K562 (cell line): ENCODE data around the gene EIF5. TPM values are rescaled to one million over a fixed set of nuclear protein-coding genes. Genes with fewer than 3 reads are reported as not detected.

ENCODE experiments used
- ATAC-seq: fragments of 200-7000 bp; cut with Tn5 transposase; 3 replicates; pipeline ENCODE4 v1.9.1; 2020; ENCODE audit warnings: moderate library complexity
- BruUV-seq: library from RNA; stranded (reverse); fragments of 400-500 nt; replicated peaks from 2 replicates; lab custom pipeline; 2021; lab: Mats Ljungman, UMichigan
- CTCF ChIA-PET: fragments of 300-600 bp; formaldehyde crosslinking; extraction: SDS; loops from one replicate; lab custom pipeline; 2021; ENCODE audit warnings: low intra/inter-chr PET ratio; lab: Yijun Ruan, JAX
- POLR2A ChIA-PET: fragments of 300-600, 350-650 bp; sonication (Branson Sonifier 250); formaldehyde crosslinking; extraction: SDS; loops from one replicate; lab custom pipeline; 2021; ENCODE audit warnings: antibody characterized with exemption, inconsistent platforms; lab: Yijun Ruan, JAX
- DNase-seq, 4 experiments: peaks; one replicate each; pipeline versions ENCODE4 v3.0.0 to v3.0.0-alpha.2; 2011 to 2018; ENCODE audit warnings: low spot score in 3 of 4, mixed read lengths in 3 of 4; ENCODE audit errors: extremely low read depth in 1 of 4
- FAIRE-seq: peaks from 2 replicates; lab custom pipeline; 2011; peaks lifted over from hg19 to GRCh38; lab: Jason Lieb, UNC
- H2AFZ ChIP-seq: 2 replicates; pipeline ENCODE4 v1.6.0; 2011; ENCODE audit warnings: low read depth, low read length, control low read depth, inconsistent platforms
- H3K27ac ChIP-seq: fragments of 200-600 bp; 3 replicates; pipeline ENCODE4 v1.8.0; 2011; ENCODE audit warnings: low read depth, mild to moderate bottlenecking, control low read depth, inconsistent platforms, low read length, moderate library complexity, mixed read lengths; ENCODE audit errors: extremely low read depth
- H3K27me3 ChIP-seq, 2 experiments: fragments of 300-600 bp in 1 of 2; 2 replicates in 1 of 2; 3 replicates in 1 of 2; pipeline versions ENCODE4 v1.6.0 to v1.8.0; 2011; ENCODE audit warnings: inconsistent platforms in 2 of 2, low read length in 2 of 2, mild to moderate bottlenecking in 1 of 2, mixed read lengths in 1 of 2, moderate library complexity in 1 of 2; ENCODE audit not compliant: control insufficient read depth in 2 of 2, insufficient read depth in 2 of 2
- H3K36me3 ChIP-seq: fragments of 300-600 bp; 3 replicates; pipeline ENCODE4 v1.8.0; 2011; ENCODE audit warnings: mild to moderate bottlenecking, low read length, inconsistent platforms; ENCODE audit not compliant: control insufficient read depth, insufficient read depth
- H3K4me1 ChIP-seq, 2 experiments: fragments of 200-600 bp in 1 of 2; replicated peaks in 1 of 2; 2 replicates in 1 of 2; 3 replicates in 1 of 2; pipeline versions ENCODE4 v1.5.1 to v1.8.0; 2011; ENCODE audit warnings: inconsistent platforms in 2 of 2, low read length in 2 of 2, mild to moderate bottlenecking in 1 of 2, mixed read lengths in 1 of 2, moderate library complexity in 1 of 2; ENCODE audit not compliant: control insufficient read depth in 2 of 2, insufficient read depth in 2 of 2
- H3K4me2 ChIP-seq: 2 replicates; pipeline ENCODE4 v1.6.1; 2011; ENCODE audit warnings: low read length, control low read depth, inconsistent platforms, mixed read lengths; ENCODE audit not compliant: insufficient read depth
- H3K4me3 ChIP-seq: fragments of 200-600 bp; sonication (generic), shearing (Covaris generic); 2 replicates; pipeline ENCODE4 v1.5.1; 2016; ENCODE audit warnings: control low read depth, inconsistent platforms
- H3K79me2 ChIP-seq: fragments of 200-600 bp; 3 replicates; pipeline ENCODE4 v1.8.0; 2011; ENCODE audit warnings: low read length, inconsistent platforms; ENCODE audit not compliant: control insufficient read depth, insufficient read depth
- H3K9ac ChIP-seq, 2 experiments: 2 replicates each; pipeline versions ENCODE4 v1.6.0 to v1.6.1; 2011; ENCODE audit warnings: low read depth in 2 of 2, low read length in 2 of 2, control low read depth in 1 of 2, inconsistent platforms in 1 of 2, mild to moderate bottlenecking in 1 of 2, mixed read lengths in 1 of 2; ENCODE audit not compliant: insufficient read depth in 1 of 2
- H3K9me1 ChIP-seq: one replicate; pipeline ENCODE4 v1.6.0; 2011; ENCODE audit warnings: inconsistent platforms, mild to moderate bottlenecking, low read length, moderate library complexity; ENCODE audit not compliant: control insufficient read depth, insufficient read depth
- H3K9me3 ChIP-seq: replicated peaks from 2 replicates; pipeline ENCODE4 v1.5.1; 2011; ENCODE audit warnings: low read depth, low read length, inconsistent platforms; ENCODE audit not compliant: control insufficient read depth, insufficient read depth
- H4K20me1 ChIP-seq: replicated peaks from 2 replicates; pipeline ENCODE4 v1.6.1; 2011; ENCODE audit warnings: low read length, inconsistent platforms, mixed read lengths; ENCODE audit not compliant: control insufficient read depth, insufficient read depth
- ATF3 ChIP-seq, 2 experiments: fragments of 450-650 bp in 1 of 2; sonication (generic) in 1 of 2; formaldehyde crosslinking in 1 of 2; IDR thresholded peaks in 1 of 2; conservative IDR thresholded peaks in 1 of 2; 2 replicates each; pipeline versions ENCODE4 v1.6.1 to v1.8.1; 2016 to 2023; ENCODE audit warnings: mild to moderate bottlenecking in 2 of 2, moderate library complexity in 2 of 2, inconsistent platforms in 1 of 2, missing genetic modification reagents in 1 of 2
- BRD4 ChIP-seq: fragments of 200-600 bp; sonication (generic); IDR thresholded peaks from 2 replicates; pipeline ENCODE4 v1.6.1; 2017; ENCODE audit warnings: inconsistent platforms
- CEBPB ChIP-seq: fragments of 450-650 bp; IDR thresholded peaks from 2 replicates; pipeline ENCODE4 v1.6.1; 2016; ENCODE audit warnings: missing genetic modification characterization, missing compliant biosample characterization
- CREB3 ChIP-seq: fragments of 450-650 bp; conservative IDR thresholded peaks from 2 replicates; pipeline ENCODE4 v1.6.1; 2016; ENCODE audit warnings: missing genetic modification characterization, low read depth, mild to moderate bottlenecking, missing compliant biosample characterization, moderate library complexity
- CSDE1 ChIP-seq, 2 experiments: fragments of 450-650 bp; IDR thresholded peaks; 2 replicates each; pipeline ENCODE4 v1.6.1; 2016; ENCODE audit warnings: mild to moderate bottlenecking in 1 of 2
- CXXC5 ChIP-seq: fragments of 250-450 bp; sonication (Bioruptor Pico); IDR thresholded peaks from 2 replicates; pipeline ENCODE4 v1.8.0; 2022; ENCODE audit warnings: inconsistent platforms, mild to moderate bottlenecking, moderate library complexity
- FOXK2 ChIP-seq, 2 experiments: fragments of 450-650 bp; IDR thresholded peaks in 1 of 2; conservative IDR thresholded peaks in 1 of 2; 2 replicates each; pipeline ENCODE4 v1.6.1; 2016; ENCODE audit warnings: low read depth in 2 of 2, mild to moderate bottlenecking in 1 of 2
- JUND ChIP-seq, 2 experiments: IDR thresholded peaks; 2 replicates in 1 of 2; 3 replicates in 1 of 2; pipeline ENCODE4 v1.6.1; 2011; ENCODE audit warnings: borderline replicate concordance in 2 of 2, low read depth in 2 of 2, low read length in 2 of 2, improper control_type of control experiment in 1 of 2, missing biosample characterization in 1 of 2, missing genetic modification characterization in 1 of 2, missing genetic modification reagents in 1 of 2
- MTA3 ChIP-seq: fragments of 450-650 bp; formaldehyde crosslinking; IDR thresholded peaks from 2 replicates; pipeline ENCODE4 v1.6.1; 2017; ENCODE audit warnings: mild to moderate bottlenecking, borderline replicate concordance
- NR4A1 ChIP-seq, 2 experiments: fragments of 250-450 bp in 1 of 2; fragments of 450-650 bp in 1 of 2; sonication (Bioruptor Pico) in 1 of 2; IDR thresholded peaks; 2 replicates each; pipeline versions ENCODE4 v1.4.0 to v1.6.1; 2016 to 2020; ENCODE audit warnings: mild to moderate bottlenecking in 2 of 2, missing compliant biosample characterization in 1 of 2, missing genetic modification characterization in 1 of 2, moderate library complexity in 1 of 2
- PRMT5 ChIP-seq: sonication (generic); formaldehyde crosslinking; IDR thresholded peaks from 2 replicates; pipeline ENCODE4 v1.5.0; 2020; ENCODE audit warnings: missing genetic modification reagents
- SMAD4 ChIP-seq: fragments of 250-450 bp; sonication (Bioruptor Pico); conservative IDR thresholded peaks from 2 replicates; pipeline ENCODE4 v1.8.0; 2021; ENCODE audit warnings: inconsistent platforms, mild to moderate bottlenecking, moderate library complexity
- STAT5A ChIP-seq: IDR thresholded peaks from 2 replicates; pipeline ENCODE4 v1.6.1; 2012; ENCODE audit warnings: low read length, inconsistent platforms, borderline replicate concordance
- U2AF2 ChIP-seq: fragments of 200-400 bp; formaldehyde crosslinking; optimal IDR thresholded peaks from 2 replicates; pipeline ENCODE3; 2017; ENCODE audit warnings: low read depth, mild to moderate bottlenecking, low read length
- ZFX ChIP-seq: sonication (generic); formaldehyde crosslinking; IDR thresholded peaks from 2 replicates; pipeline ENCODE4 v1.8.0; 2022; ENCODE audit warnings: mild to moderate bottlenecking, missing genetic modification reagents, moderate library complexity
- ZNF707 ChIP-seq: fragments of 250-450 bp; sonication (Bioruptor Pico); conservative IDR thresholded peaks from 2 replicates; pipeline ENCODE4 v1.8.0; 2022; ENCODE audit warnings: inconsistent platforms, mild to moderate bottlenecking, moderate library complexity
- WGBS: fragments of 100-300 bp; shearing (Covaris generic); methylation state at CpG from one replicate; pipeline ENCODE4 v1.1.6; 2016; ENCODE audit warnings: low coverage, mixed read lengths; ENCODE audit not compliant: insufficient coverage; ENCODE audit errors: missing lambda C conversion rate; 5-methylcytosine and 5-hydroxymethylcytosine counted together
- in situ Hi-C: fragments of 300-500 bp; cut with MboI; formaldehyde crosslinking; loops from 4 replicates; pipeline ENCODE4 v1.15.0; 2018; ENCODE audit warnings: inconsistent platforms, mixed read lengths
- intact Hi-C: fragments of 100-400 bp; cut with micrococcal nuclease; formaldehyde crosslinking; loops from 2 replicates; pipeline ENCODE4 v1.14.2; 2022
- polyA plus RNA-seq, 8 experiments: library from polyadenylated mRNA; depleted of rRNA in 4 of 8; stranded (reverse) in 5 of 8; unstranded in 3 of 8; fragments of >200 nt; fragmentation: Nextera tagmentation in 2 of 8; fragmentation: Illumina TruSeq in 1 of 8; extraction: Ambion mirVana in 2 of 8; extraction: Trizol in 1 of 8; gene quantifications; 2 replicates each; pipeline versions ENCODE4 v1.2.1 to v1.2.3, GENCODE V29; 2011 to 2014; ENCODE audit warnings: inconsistent platforms in 1 of 8, missing spikeins in 1 of 8
- total RNA-seq, 7 experiments: library from RNA; depleted of rRNA in 6 of 7; stranded (reverse); fragments of >200 nt in 6 of 7; fragmentation: Illumina TruSeq in 2 of 7; extraction: Trizol in 2 of 7; gene quantifications; 2 replicates each; pipeline versions ENCODE4 v1.2.1 to v1.2.3, GENCODE V29; 2011 to 2021; ENCODE audit warnings: low replicate concordance in 1 of 7
- TF ChIP-seq, protein P1 (sequence below), 3 experiments: fragments of 200-800 bp in 1 of 3; sonication (Bioruptor generic) in 1 of 3; sonication (generic) in 1 of 3; formaldehyde crosslinking in 1 of 3; IDR thresholded peaks; 2 replicates each; pipeline versions ENCODE4 v1.6.1 to v1.8.0; 2016 to 2022; ENCODE audit warnings: mild to moderate bottlenecking in 2 of 3, missing compliant biosample characterization in 2 of 3, missing genetic modification characterization in 2 of 3, missing genetic modification reagents in 1 of 3

Gene EIF5
- total and polyA plus RNA-seq, 9 of the 15 experiments (the other 6 are each of a cell fraction or from before 2014, with no cell fraction given): 92.7 to 442 (median 190) TPM

DNA sequence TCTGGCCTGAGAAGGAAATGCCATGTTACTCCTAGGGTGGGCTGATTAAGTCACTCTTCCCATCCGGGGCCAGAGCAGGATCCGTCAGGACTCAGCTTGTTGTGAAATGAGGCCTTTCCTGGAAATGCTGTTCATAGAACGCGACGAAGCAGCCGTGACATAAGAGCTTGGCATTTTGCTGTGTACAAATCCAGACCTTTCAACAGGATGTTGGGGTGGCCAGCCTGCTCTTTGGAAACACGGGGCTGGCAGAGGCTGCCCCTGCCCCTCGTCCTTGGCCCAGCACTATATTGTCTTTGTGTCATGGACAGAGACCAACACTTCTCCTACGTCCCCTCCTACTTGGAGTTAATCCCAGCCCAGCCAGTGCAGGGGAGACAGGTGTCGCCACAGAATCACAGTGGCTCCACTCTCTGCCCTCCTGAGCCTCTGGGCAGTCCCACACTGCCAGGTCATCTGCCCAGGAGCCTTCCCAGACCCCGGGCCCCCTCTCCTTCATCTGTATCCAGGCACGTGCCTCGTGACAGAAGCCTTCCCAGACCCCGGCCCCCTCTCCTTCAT, 18.6 kb upstream of the EIF5 start:
- Histone ChIP-seq H3K79me2 (no peaks in the 10 kb centered on the region), H3K9me3 (no peaks in the 10 kb centered on the region), H3K36me3 (no peaks in the 10 kb centered on the region), H4K20me1 (no peaks in the 10 kb centered on the region), H3K4me3 (no peak overlapping the region), H3K9ac (peak overlapping the region; percentile 55 to 81; a peak in 3 of 4 replicates), H2AFZ (peak overlapping the region; percentile 78), H3K4me1 (peaks cover 20 to 51% of the 10 kb centered on the region in 2 experiments), H3K9me1 (no peaks in the 10 kb centered on the region), H3K27me3 (no peaks in the 10 kb centered on the region), H3K27ac (peak overlapping the region; percentile 73), H3K4me2 (peak overlapping the region; percentile 57)
- FAIRE-seq (peak; percentile 85), ATAC-seq (peak; percentile 55), DNase-seq (peak in 2 of 4 experiments; percentile 54 to 78)
- in situ Hi-C loops (no loop called here), intact Hi-C loops (loop anchor here (2.0 kb wide), 1 partner anchor 17 kb away; no protein-coding TSS in a partner anchor)
- WGBS: 20% methylated on average over 10 of the region's 14 CpGs
- no TSS peak for BruUV-seq
- CTCF ChIA-PET: no interaction called here
- POLR2A ChIA-PET: interaction anchor here (0.5 to 3.3 kb wide), 4 partner anchors 13 to 110 kb away, joined by 3 to 12 read pairs (median 4); no protein-coding TSS in a partner anchor
- peak; percentile 47 for TF ChIP-seq SMAD4 (CRISPR knock-in tag)
- TF ChIP-seq MTA3: peak; percentile 38; the same call in 1 of the 2 replicates
- no peak for TF ChIP-seq BRD4
- peak; percentile 87 for TF ChIP-seq CEBPB (tag)
- 0 out of 2 replicates have a peak, but pooled peaks have one; percentile 42 for TF ChIP-seq JUND (IDR thresholded peaks at IDR 0.05; ENCODE audit: borderline replicate concordance, low read depth, low read length)
- TF ChIP-seq JUND (tag; IDR thresholded peaks at IDR 0.05; ENCODE audit: borderline replicate concordance, low read depth, low read length): peak; percentile 61; the same call in 1 of the 3 replicates
- TF ChIP-seq U2AF2: no peak
- TF ChIP-seq STAT5A: peak; percentile 75
- no peak for TF ChIP-seq ZNF707 (CRISPR knock-in tag)
- TF ChIP-seq FOXK2 (conservative IDR thresholded peaks at IDR 0.05 in 1 of 2, IDR thresholded peaks at IDR 0.05 in 1 of 2; ENCODE audit: low read depth in 2 of 2): peak in 1 of 2 experiments; percentile 54; a peak in 2 of 4 replicates
- no peak for TF ChIP-seq PRMT5 (CRISPR knock-in tag)
- TF ChIP-seq ZFX (CRISPR knock-in tag): peak; percentile 34
- peak; percentile 62; the same call in 1 of the 2 replicates for TF ChIP-seq CXXC5 (CRISPR knock-in tag)
- no peak for TF ChIP-seq NR4A1 (CRISPR knock-in tag; IDR thresholded peaks at IDR 0.05)
- 0 out of 2 replicates have a peak, but pooled peaks have one; percentile 37 for TF ChIP-seq NR4A1 (tag; IDR thresholded peaks at IDR 0.05)
- TF ChIP-seq ATF3 (IDR thresholded peaks at IDR 0.05): peak; percentile 30; the same call in 1 of the 2 replicates
- no peak for TF ChIP-seq ATF3 (CRISPR knock-in tag; conservative IDR thresholded peaks at IDR 0.05)
- no peak for TF ChIP-seq CSDE1 (IDR thresholded peaks at IDR 0.05)
- TF ChIP-seq CREB3 (tag): 0 out of 2 replicates have a peak, but pooled peaks have one; percentile 55
- TF ChIP-seq, protein P1, sequence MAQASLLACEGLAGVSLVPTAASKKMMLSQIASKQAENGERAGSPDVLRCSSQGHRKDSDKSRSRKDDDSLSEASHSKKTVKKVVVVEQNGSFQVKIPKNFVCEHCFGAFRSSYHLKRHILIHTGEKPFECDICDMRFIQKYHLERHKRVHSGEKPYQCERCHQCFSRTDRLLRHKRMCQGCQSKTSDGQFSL (CRISPR knock-in tag; IDR thresholded peaks at IDR 0.05): no peak
- TF ChIP-seq, protein P1 (tag; IDR thresholded peaks at IDR 0.05): 0 out of 4 replicates have a peak, but pooled peaks of 1 of the 2 experiments have one; percentile 4
